BJ (cell line): Measurements from ENCODE around the gene CITED1. TPM values are rescaled to one million over a fixed set of nuclear protein-coding genes. Genes with fewer than 3 reads are reported as not detected.

Experiments used
- CTCF ChIA-PET: fragments of 350-600 bp; formaldehyde crosslinking; extraction: SDS; loops from one replicate; lab custom pipeline; 2021; ENCODE audit warnings: antibody characterized with exemption, inconsistent platforms; lab: Yijun Ruan, JAX
- POLR2A ChIA-PET: fragments of 300-600 bp; sonication (Branson Sonifier 250); formaldehyde crosslinking; extraction: SDS; loops from one replicate; lab custom pipeline; 2021; ENCODE audit warnings: antibody characterized with exemption; lab: Charles Lee
- DNase-seq: peaks from one replicate; pipeline ENCODE4 v3.0.0-alpha.2; 2011; ENCODE audit warnings: low read depth
- H3K27me3 ChIP-seq: 2 replicates; pipeline ENCODE4 v1.6.0; 2011; ENCODE audit warnings: low read length; ENCODE audit not compliant: control insufficient read depth, insufficient read depth
- H3K36me3 ChIP-seq: 2 replicates; pipeline ENCODE4 v1.5.1; 2011; ENCODE audit warnings: low read length; ENCODE audit not compliant: control insufficient read depth, insufficient read depth
- H3K4me3 ChIP-seq: 2 replicates; pipeline ENCODE4 v1.5.1; 2011; ENCODE audit warnings: low read depth, mild to moderate bottlenecking, control low read depth, low read length
- polyA plus RNA-seq: library from polyadenylated mRNA; depleted of rRNA; stranded (reverse); fragments of >200 nt; gene quantifications from 2 replicates; pipeline ENCODE4 v1.2.3, GENCODE V29; 2011
- TF ChIP-seq, protein P1 (sequence below): IDR thresholded peaks from 2 replicates; pipeline ENCODE4 v1.5.1; 2011; ENCODE audit warnings: low read depth, mild to moderate bottlenecking, control low read depth, inconsistent platforms, low read length, moderate library complexity; ENCODE audit not compliant: insufficient read depth

CITED1 gene
- polyA plus RNA-seq, 1 experiment = not detected

DNA sequence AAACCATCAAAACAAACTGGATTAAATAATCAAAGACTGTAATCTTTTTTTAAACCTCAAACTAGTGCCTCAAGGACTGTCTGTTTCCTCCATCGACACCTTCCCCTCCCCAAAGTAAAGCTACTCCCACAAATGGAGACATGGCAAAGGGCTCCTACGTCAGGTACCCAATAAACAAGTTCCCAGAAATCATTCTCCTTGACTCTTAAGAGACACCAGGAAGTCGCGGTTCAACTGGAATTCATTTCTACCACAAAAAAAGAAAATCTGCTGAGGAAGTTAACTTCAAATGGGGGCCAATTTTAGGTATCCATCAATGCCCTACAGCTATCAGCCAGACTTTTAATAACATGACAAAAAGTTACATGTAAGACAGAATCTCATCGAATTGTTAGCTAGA, 31.2 kb downstream of the CITED1 start:
- POLR2A ChIA-PET = no interaction called here
- peaks cover 9% of the 10 kb centered on the region for H3K36me3 ChIP-seq
- H3K27me3 ChIP-seq = no peaks in the 10 kb centered on the region
- no peak overlapping the region for H3K4me3 ChIP-seq
- CTCF ChIA-PET = interaction anchor here (0.7 kb wide), 1 partner anchor 67 kb away, joined by 3 read pairs; no protein-coding TSS in a partner anchor
- DNase-seq = no peak
- TF ChIP-seq, protein P1, sequence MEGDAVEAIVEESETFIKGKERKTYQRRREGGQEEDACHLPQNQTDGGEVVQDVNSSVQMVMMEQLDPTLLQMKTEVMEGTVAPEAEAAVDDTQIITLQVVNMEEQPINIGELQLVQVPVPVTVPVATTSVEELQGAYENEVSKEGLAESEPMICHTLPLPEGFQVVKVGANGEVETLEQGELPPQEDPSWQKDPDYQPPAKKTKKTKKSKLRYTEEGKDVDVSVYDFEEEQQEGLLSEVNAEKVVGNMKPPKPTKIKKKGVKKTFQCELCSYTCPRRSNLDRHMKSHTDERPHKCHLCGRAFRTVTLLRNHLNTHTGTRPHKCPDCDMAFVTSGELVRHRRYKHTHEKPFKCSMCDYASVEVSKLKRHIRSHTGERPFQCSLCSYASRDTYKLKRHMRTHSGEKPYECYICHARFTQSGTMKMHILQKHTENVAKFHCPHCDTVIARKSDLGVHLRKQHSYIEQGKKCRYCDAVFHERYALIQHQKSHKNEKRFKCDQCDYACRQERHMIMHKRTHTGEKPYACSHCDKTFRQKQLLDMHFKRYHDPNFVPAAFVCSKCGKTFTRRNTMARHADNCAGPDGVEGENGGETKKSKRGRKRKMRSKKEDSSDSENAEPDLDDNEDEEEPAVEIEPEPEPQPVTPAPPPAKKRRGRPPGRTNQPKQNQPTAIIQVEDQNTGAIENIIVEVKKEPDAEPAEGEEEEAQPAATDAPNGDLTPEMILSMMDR = no peak

DNA sequence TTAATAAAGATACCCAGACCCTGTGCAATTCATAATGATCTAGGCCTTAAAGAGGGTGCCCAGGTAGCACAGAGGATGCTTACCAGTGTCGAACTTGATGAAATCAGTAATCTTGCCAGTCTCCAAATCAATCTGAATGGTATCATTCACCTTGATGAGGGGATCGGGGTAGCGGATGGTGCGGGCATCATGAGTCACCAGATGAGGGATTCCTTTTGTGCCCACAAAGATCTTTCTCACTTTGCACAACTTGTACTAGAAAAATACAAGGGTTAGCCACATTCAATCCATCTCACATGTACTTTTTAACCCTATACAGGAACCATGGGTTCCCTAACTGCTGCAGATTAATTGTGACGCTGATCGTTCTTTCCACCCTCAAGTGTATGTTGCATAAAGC, 32.0 kb downstream of the CITED1 start:
- H3K4me3 ChIP-seq = no peak overlapping the region
- no peaks in the 10 kb centered on the region for H3K27me3 ChIP-seq
- H3K36me3 ChIP-seq = peaks cover 9% of the 10 kb centered on the region
- POLR2A ChIA-PET = no interaction called here
- TF ChIP-seq, protein P1 = no peak
- no peak for DNase-seq
- CTCF ChIA-PET = no interaction called here

DNA sequence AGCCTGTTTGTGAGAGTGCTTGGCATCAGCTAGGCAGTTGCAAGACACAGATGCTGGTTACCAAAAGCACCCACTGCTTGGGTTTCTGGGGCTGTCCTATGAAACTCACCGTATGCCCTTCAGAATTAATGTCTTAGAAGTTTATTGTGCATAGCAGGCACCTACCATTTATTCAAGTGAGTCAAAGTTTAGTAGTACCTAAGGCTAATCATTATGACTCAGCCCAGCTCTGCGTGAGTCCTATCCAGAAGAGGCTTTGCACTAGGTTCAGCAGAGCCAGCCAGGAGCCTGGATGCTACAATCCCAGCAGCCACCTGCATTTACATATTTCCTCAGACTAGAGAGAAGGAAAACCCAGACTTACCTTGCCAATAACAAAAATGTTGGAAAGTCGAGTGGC, 32.8 kb downstream of the CITED1 start:
- TF ChIP-seq, protein P1 = no peak
- no peak for DNase-seq
- Histone ChIP-seq H3K36me3 (peaks cover 9% of the 10 kb centered on the region), H3K4me3 (no peak overlapping the region), H3K27me3 (no peaks in the 10 kb centered on the region)
- ChIA-PET CTCF (no interaction called here), POLR2A (interaction anchor here (0.7 kb wide), 1 partner anchor 25 kb away, joined by 3 read pairs; no protein-coding TSS in a partner anchor)

GRCh38 chrX:72271812-72272211, 33.9 kb downstream of the CITED1 start:
- H3K27me3 ChIP-seq = no peaks in the 10 kb centered on the region
- no peak for DNase-seq
- ChIA-PET POLR2A (no interaction called here), CTCF (no interaction called here)
- H3K4me3 ChIP-seq = no peak overlapping the region
- TF ChIP-seq, protein P1 = no peak
- peaks cover 9% of the 10 kb centered on the region for H3K36me3 ChIP-seq

DNA sequence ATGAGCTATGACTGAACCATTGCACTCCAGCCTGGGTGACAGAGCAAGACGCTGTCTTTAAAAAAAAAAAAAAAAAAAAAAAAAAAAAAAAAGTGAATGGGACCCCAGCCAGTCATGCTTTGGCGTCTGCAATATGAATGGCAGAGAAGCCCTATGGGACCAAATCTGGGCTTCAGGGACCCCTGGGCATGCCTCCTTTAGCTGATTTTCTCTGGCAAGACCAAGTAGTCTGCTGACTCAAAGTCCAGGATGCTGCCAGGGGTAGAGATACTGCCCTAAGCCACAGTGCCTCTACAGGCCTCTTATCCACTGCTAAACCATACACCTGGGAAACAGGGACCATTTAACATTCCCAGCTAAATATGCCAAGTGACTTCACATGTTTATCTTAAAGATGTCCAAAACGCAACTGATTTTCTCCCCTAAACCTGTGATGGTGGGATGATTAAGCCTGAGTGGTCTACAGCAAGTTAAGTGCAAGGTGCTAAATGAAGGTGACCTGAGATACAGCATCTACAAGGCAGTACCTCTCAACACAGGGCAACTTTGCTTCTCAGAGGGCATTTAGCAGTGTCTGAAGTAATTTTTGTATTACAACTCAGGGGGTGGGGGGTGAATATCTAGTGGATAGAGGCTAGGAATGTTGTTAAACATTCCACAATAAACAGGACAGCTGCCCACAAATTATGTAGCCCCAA, 34.5 kb downstream of the CITED1 start:
- no peak overlapping the region for H3K4me3 ChIP-seq
- ChIA-PET CTCF (no interaction called here), POLR2A (interaction anchor here (0.6 kb wide), 1 partner anchor 229 kb away, joined by 9 read pairs; no protein-coding TSS in a partner anchor)
- DNase-seq = no peak
- peaks cover 9% of the 10 kb centered on the region for H3K36me3 ChIP-seq
- H3K27me3 ChIP-seq = no peaks in the 10 kb centered on the region
- TF ChIP-seq, protein P1 = no peak
